IMR-90 (cell line): ENCODE results near the gene GRAMD2A.

ENCODE experiments used
- CEBPB ChIP-seq: IDR thresholded peaks from 2 replicates; pipeline ENCODE4 v1.6.1; 2012; ENCODE audit warnings: low read depth, low read length, improper control_type of control experiment
- CHD1 ChIP-seq: IDR thresholded peaks from 2 replicates; pipeline ENCODE4 v1.6.1; 2012; ENCODE audit warnings: low read depth, low read length, improper control_type of control experiment
- MAFK ChIP-seq: IDR thresholded peaks from 2 replicates; pipeline ENCODE4 v1.6.1; 2012; ENCODE audit warnings: low read depth, low read length, improper control_type of control experiment
- MAZ ChIP-seq: IDR thresholded peaks from 2 replicates; pipeline ENCODE4 v1.6.1; 2012; ENCODE audit warnings: low read depth, mild to moderate bottlenecking, low read length, improper control_type of control experiment, moderate library complexity, borderline replicate concordance
- MXI1 ChIP-seq: IDR thresholded peaks from 2 replicates; pipeline ENCODE4 v1.6.1; 2012; ENCODE audit warnings: low read depth, mild to moderate bottlenecking, low read length, moderate library complexity, borderline replicate concordance
- NFE2L2 ChIP-seq: fragments of 150-350 bp; IDR thresholded peaks from 2 replicates; pipeline ENCODE4 v1.6.1; 2016; ENCODE audit warnings: low read depth, mild to moderate bottlenecking, low read length
- POLR2A ChIP-seq: IDR thresholded peaks from 2 replicates; pipeline ENCODE4 v1.6.1; 2012; ENCODE audit warnings: mild to moderate bottlenecking, low read depth, low read length
- RAD21 ChIP-seq: IDR thresholded peaks from 2 replicates; pipeline ENCODE4 v1.6.1; 2012; ENCODE audit warnings: low read length, improper control_type of control experiment
- RCOR1 ChIP-seq: IDR thresholded peaks from 2 replicates; pipeline ENCODE4 v1.6.1; 2012; ENCODE audit warnings: mild to moderate bottlenecking, low read length, improper control_type of control experiment; ENCODE audit not compliant: insufficient replicate concordance
- RFX5 ChIP-seq: IDR thresholded peaks from 2 replicates; pipeline ENCODE4 v1.8.0; 2012; ENCODE audit warnings: low read depth, mild to moderate bottlenecking, low read length, moderate library complexity
- SMC3 ChIP-seq: fragments of 150-350 bp; IDR thresholded peaks from 2 replicates; pipeline ENCODE4 v1.6.1; 2016; ENCODE audit warnings: low read depth, mild to moderate bottlenecking, antibody characterized with exemption, low read length, moderate library complexity
- USF2 ChIP-seq: fragments of 150-350 bp; IDR thresholded peaks from 2 replicates; pipeline ENCODE4 v1.6.1; 2017; ENCODE audit warnings: mild to moderate bottlenecking, antibody characterized with exemption, low read length, low read depth
- TF ChIP-seq, protein P1 (sequence below): conservative IDR thresholded peaks from 2 replicates; pipeline ENCODE4 v1.5.1; 2012; ENCODE audit warnings: mild to moderate bottlenecking, low read depth, low read length, improper control_type of control experiment

- TF ChIP-seq, protein P1, sequence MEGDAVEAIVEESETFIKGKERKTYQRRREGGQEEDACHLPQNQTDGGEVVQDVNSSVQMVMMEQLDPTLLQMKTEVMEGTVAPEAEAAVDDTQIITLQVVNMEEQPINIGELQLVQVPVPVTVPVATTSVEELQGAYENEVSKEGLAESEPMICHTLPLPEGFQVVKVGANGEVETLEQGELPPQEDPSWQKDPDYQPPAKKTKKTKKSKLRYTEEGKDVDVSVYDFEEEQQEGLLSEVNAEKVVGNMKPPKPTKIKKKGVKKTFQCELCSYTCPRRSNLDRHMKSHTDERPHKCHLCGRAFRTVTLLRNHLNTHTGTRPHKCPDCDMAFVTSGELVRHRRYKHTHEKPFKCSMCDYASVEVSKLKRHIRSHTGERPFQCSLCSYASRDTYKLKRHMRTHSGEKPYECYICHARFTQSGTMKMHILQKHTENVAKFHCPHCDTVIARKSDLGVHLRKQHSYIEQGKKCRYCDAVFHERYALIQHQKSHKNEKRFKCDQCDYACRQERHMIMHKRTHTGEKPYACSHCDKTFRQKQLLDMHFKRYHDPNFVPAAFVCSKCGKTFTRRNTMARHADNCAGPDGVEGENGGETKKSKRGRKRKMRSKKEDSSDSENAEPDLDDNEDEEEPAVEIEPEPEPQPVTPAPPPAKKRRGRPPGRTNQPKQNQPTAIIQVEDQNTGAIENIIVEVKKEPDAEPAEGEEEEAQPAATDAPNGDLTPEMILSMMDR: no peak
- TF ChIP-seq RCOR1 (no peak), USF2 (no peak), POLR2A (no peak), MAZ (no peak), SMC3 (no peak), MXI1 (no peak), CEBPB (no peak), NFE2L2 (no peak), RFX5 (no peak), CHD1 (no peak), MAFK (no peak), RAD21 (no peak)
These were observed 10.0 kb upstream of the GRAMD2A start for GRCh38 chr15:72207558-72208085.
